ENCODE results near the gene PNKD.

DNA sequence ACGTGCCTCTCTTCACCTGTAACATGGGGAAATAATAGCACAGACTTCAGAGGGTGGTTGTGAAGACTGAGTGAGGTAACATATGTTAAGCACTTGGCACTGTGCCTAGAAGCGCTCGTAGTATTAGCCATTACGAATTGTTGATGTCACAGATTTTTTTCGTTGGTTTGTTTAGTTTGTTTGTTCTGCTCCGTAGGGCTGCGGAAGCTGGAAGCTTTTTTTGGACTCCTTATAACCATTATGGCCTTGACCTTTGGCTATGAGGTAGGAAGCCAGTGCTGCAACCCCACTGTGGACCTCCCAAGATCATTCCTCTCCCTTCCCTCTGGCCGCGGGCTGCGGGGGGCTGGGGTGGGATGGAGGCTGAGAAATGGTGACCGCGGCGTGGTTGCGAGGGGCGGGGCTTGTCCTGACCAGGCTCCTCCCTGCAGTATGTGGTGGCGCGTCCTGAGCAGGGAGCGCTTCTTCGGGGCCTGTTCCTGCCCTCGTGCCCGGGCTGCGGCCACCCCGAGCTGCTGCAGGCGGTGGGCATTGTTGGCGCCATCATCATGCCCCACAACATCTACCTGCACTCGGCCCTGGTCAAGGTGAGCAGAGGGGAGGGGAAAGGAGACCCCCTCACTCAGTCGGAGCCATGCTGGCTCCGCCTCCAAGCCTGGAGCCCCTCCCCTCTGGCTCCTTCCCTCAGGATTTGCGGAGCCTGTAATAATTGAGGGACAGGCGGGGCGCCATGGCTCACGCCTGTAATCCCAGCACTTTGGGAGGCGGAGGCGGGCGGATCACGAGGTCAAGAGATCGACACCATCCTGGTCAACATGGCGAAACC lies 117.3 kb downstream of the PNKD start:
- TF ChIP-seq, protein P1, sequence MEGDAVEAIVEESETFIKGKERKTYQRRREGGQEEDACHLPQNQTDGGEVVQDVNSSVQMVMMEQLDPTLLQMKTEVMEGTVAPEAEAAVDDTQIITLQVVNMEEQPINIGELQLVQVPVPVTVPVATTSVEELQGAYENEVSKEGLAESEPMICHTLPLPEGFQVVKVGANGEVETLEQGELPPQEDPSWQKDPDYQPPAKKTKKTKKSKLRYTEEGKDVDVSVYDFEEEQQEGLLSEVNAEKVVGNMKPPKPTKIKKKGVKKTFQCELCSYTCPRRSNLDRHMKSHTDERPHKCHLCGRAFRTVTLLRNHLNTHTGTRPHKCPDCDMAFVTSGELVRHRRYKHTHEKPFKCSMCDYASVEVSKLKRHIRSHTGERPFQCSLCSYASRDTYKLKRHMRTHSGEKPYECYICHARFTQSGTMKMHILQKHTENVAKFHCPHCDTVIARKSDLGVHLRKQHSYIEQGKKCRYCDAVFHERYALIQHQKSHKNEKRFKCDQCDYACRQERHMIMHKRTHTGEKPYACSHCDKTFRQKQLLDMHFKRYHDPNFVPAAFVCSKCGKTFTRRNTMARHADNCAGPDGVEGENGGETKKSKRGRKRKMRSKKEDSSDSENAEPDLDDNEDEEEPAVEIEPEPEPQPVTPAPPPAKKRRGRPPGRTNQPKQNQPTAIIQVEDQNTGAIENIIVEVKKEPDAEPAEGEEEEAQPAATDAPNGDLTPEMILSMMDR (IDR thresholded peaks at IDR 0.05): no peak
- no peak for TF ChIP-seq POLR2A (IDR thresholded peaks at IDR 0.05)
